ENCODE results near the gene ATG9B. TPM values are rescaled to one million over a fixed set of nuclear protein-coding genes. Genes with fewer than 3 reads are reported as not detected.

Gene ATG9B
- total and polyA plus RNA-seq, 2 of the 13 experiments (the other 11 are each of a cell fraction or from before 2014, with no cell fraction given) = 0.24 TPM; not detected in 1

DNA sequence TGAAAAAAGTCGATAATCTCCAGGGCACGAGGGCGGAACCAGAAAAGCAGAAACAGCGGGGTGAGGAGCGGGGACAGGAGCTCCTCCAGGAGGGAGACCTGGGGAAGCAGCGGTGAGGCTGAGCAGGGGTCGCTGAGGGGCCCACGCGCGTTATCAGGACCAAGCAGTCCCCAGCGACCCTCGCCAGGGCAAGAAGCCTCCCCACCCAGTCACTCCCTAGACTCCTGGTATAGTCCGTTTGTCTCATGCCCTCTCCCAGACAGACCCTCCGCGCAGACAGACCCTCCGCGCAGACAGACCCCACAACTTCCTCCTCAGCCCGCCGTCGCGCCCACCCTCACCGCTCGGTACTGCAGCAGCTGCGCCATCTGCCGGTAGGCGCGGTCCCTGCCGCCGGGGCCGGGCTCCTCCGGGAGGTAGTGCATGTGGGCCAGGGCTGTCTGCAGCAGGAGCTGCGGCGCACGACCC is 6.3 kb downstream of the ATG9B start (continued):
- TF ChIP-seq TCF12 (IDR thresholded peaks at IDR 0.05) = no peak
- no peak for TF ChIP-seq TCF12 (CRISPR knock-in tag; IDR thresholded peaks at IDR 0.05)
- no peak for TF ChIP-seq ZNF75D (CRISPR knock-in tag; IDR thresholded peaks at IDR 0.05; ENCODE audit: borderline replicate concordance)
- no peak for TF ChIP-seq MIXL1 (CRISPR knock-in tag; IDR thresholded peaks at IDR 0.05)
- TF ChIP-seq ZNF362 (CRISPR knock-in tag; IDR thresholded peaks at IDR 0.05; ENCODE audit: borderline replicate concordance) = no peak
- TF ChIP-seq ZNF282 (IDR thresholded peaks at IDR 0.05; ENCODE audit: partially characterized antibody) = no peak
- TF ChIP-seq POLR2G (IDR thresholded peaks at IDR 0.05; ENCODE audit: low read depth, low read length) = no peak
- TF ChIP-seq NR1H2 (CRISPR knock-in tag; IDR thresholded peaks at IDR 0.05; ENCODE audit: borderline replicate concordance, low read depth) = no peak
- TF ChIP-seq ZBTB10 (CRISPR knock-in tag; IDR thresholded peaks at IDR 0.05; ENCODE audit: borderline replicate concordance) = no peak
- no peak; the same call in 1 of the 2 replicates for TF ChIP-seq MIER2 (CRISPR knock-in tag; IDR thresholded peaks at IDR 0.05)
- no peak for TF ChIP-seq ZNF160 (CRISPR knock-in tag; IDR thresholded peaks at IDR 0.05)
- no peak for TF ChIP-seq AFF4 (CRISPR knock-in tag; IDR thresholded peaks at IDR 0.05)
- TF ChIP-seq U2AF2 (IDR thresholded peaks at IDR 0.05; ENCODE audit: low read depth, low read length) = no peak
- TF ChIP-seq ZNF570 (CRISPR knock-in tag; IDR thresholded peaks at IDR 0.05; ENCODE audit: borderline replicate concordance) = no peak
- TF ChIP-seq ZBTB7B (CRISPR knock-in tag; IDR thresholded peaks at IDR 0.05) = peak; percentile 97
- no peak for TF ChIP-seq ZNF703 (CRISPR knock-in tag; IDR thresholded peaks at IDR 0.05; ENCODE audit: borderline replicate concordance)
- TF ChIP-seq ZMAT3 (CRISPR knock-in tag; conservative IDR thresholded peaks at IDR 0.05) = no peak
- no peak for TF ChIP-seq KLF15 (CRISPR knock-in tag; IDR thresholded peaks at IDR 0.05; ENCODE audit: borderline replicate concordance)
- TF ChIP-seq KAT2B (IDR thresholded peaks at IDR 0.05; ENCODE audit: borderline replicate concordance, low read depth, low read length) = no peak
- no peak for TF ChIP-seq SNAI1 (CRISPR knock-in tag; IDR thresholded peaks at IDR 0.05; ENCODE audit: borderline replicate concordance)
- TF ChIP-seq NBN (conservative IDR thresholded peaks at IDR 0.05) = no peak
- no peak for TF ChIP-seq ZNF296 (CRISPR knock-in tag; conservative IDR thresholded peaks at IDR 0.05)
- TF ChIP-seq, protein P1, sequence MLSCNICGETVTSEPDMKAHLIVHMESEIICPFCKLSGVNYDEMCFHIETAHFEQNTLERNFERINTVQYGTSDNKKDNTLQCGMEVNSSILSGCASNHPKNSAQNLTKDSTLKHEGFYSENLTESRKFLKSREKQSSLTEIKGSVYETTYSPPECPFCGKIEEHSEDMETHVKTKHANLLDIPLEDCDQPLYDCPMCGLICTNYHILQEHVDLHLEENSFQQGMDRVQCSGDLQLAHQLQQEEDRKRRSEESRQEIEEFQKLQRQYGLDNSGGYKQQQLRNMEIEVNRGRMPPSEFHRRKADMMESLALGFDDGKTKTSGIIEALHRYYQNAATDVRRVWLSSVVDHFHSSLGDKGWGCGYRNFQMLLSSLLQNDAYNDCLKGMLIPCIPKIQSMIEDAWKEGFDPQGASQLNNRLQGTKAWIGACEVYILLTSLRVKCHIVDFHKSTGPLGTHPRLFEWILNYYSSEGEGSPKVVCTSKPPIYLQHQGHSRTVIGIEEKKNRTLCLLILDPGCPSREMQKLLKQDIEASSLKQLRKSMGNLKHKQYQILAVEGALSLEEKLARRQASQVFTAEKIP (CRISPR knock-in tag; IDR thresholded peaks at IDR 0.05; ENCODE audit: borderline replicate concordance) = no peak
